Endothelial cell of umbilical vein (primary cell): ENCODE measurements around the gene EDEM1. TPM values are rescaled to one million over a fixed set of nuclear protein-coding genes. Genes with fewer than 3 reads are reported as not detected.

Experiments
- BruUV-seq: library from RNA; stranded (reverse); fragments of 400-500 nt; replicated peaks from 2 replicates; lab custom pipeline; 2021; lab: Mats Ljungman, UMichigan
- CTCF ChIA-PET: fragments of 300-600, 350-600 bp; sonication (Branson Sonifier 250); formaldehyde crosslinking; loops from one replicate; lab custom pipeline; 2021; ENCODE audit warnings: antibody characterized with exemption, inconsistent platforms; lab: Charles Lee
- POLR2A ChIA-PET: fragments of 300-600, 350-600 bp; sonication (Branson Sonifier 250); formaldehyde crosslinking; loops from one replicate; lab custom pipeline; 2021; ENCODE audit warnings: antibody characterized with exemption, inconsistent platforms; lab: Charles Lee
- DNase-seq: peaks from one replicate; pipeline ENCODE4 v3.0.0-alpha.2; 2011; ENCODE audit warnings: low read depth, low spot score
- FAIRE-seq: peaks from 2 replicates; lab custom pipeline; 2011; peaks lifted over from hg19 to GRCh38; lab: Jason Lieb, UNC
- H2AFZ ChIP-seq: 2 replicates; pipeline ENCODE4 v1.6.0; 2012; ENCODE audit warnings: low read depth, low read length, control low read depth, inconsistent platforms
- H3K27ac ChIP-seq: 2 replicates; pipeline ENCODE4 v1.5.1; 2011; ENCODE audit warnings: low read depth, mild to moderate bottlenecking, control low read depth, low read length, moderate library complexity; ENCODE audit not compliant: insufficient read depth
- H3K27me3 ChIP-seq, 2 experiments: 2 replicates each; pipeline versions ENCODE4 v1.6.0 to v1.6.1; 2011; ENCODE audit warnings: low read length in 2 of 2, mixed read lengths in 1 of 2; ENCODE audit not compliant: control insufficient read depth in 2 of 2, insufficient read depth in 2 of 2
- H3K36me3 ChIP-seq, 2 experiments: 2 replicates in 1 of 2; 3 replicates in 1 of 2; pipeline ENCODE4 v1.5.1; 2011; ENCODE audit warnings: low read length in 2 of 2, mild to moderate bottlenecking in 1 of 2, moderate library complexity in 1 of 2; ENCODE audit not compliant: control insufficient read depth in 2 of 2, insufficient read depth in 2 of 2; ENCODE audit errors: extremely low read depth in 1 of 2
- H3K4me1 ChIP-seq: 3 replicates; pipeline ENCODE4 v1.5.1; 2011; ENCODE audit warnings: mild to moderate bottlenecking, low read length; ENCODE audit not compliant: control insufficient read depth, insufficient read depth; ENCODE audit errors: extremely low read depth
- H3K4me2 ChIP-seq: 2 replicates; pipeline ENCODE4 v1.6.1; 2011; ENCODE audit warnings: low read length, control low read depth, mixed read lengths; ENCODE audit not compliant: insufficient read depth
- H3K4me3 ChIP-seq, 3 experiments: fragments of 200-600 bp in 1 of 3; sonication (generic), shearing (Covaris generic) in 1 of 3; replicated peaks in 1 of 3; 2 replicates each; pipeline ENCODE4 v1.5.1; 2011 to 2016; ENCODE audit warnings: control low read depth in 3 of 3, low read length in 3 of 3, mild to moderate bottlenecking in 2 of 3, inconsistent platforms in 1 of 3, low read depth in 1 of 3, moderate library complexity in 1 of 3; ENCODE audit not compliant: insufficient read depth in 1 of 3
- H3K79me2 ChIP-seq: 2 replicates; pipeline ENCODE4 v1.6.0; 2012; ENCODE audit warnings: low read length, inconsistent platforms; ENCODE audit not compliant: control insufficient read depth, insufficient read depth
- H3K9ac ChIP-seq: replicated peaks from 2 replicates; pipeline ENCODE3; 2011; ENCODE audit warnings: low read length, control low read depth; ENCODE audit not compliant: insufficient read depth; ENCODE audit errors: extremely low read depth
- H3K9me1 ChIP-seq: replicated peaks from 3 replicates; pipeline ENCODE4 v1.6.0; 2011; ENCODE audit warnings: mild to moderate bottlenecking, low read length; ENCODE audit not compliant: control insufficient read depth, insufficient read depth; ENCODE audit errors: extremely low read depth
- H3K9me3 ChIP-seq: replicated peaks from 2 replicates; pipeline ENCODE4 v1.5.1; 2012; ENCODE audit warnings: low read length, inconsistent platforms; ENCODE audit not compliant: control insufficient read depth, insufficient read depth
- H4K20me1 ChIP-seq: replicated peaks from 2 replicates; pipeline ENCODE3; 2011; ENCODE audit warnings: mild to moderate bottlenecking, low read length; ENCODE audit not compliant: control insufficient read depth, insufficient read depth; ENCODE audit errors: extremely low read depth
- FOS ChIP-seq: IDR thresholded peaks from 2 replicates; pipeline ENCODE4 v1.6.1; 2011; ENCODE audit warnings: mild to moderate bottlenecking, low read length, moderate library complexity, borderline replicate concordance; ENCODE audit not compliant: insufficient read depth
- GATA2 ChIP-seq: IDR thresholded peaks from 2 replicates; pipeline ENCODE4 v1.7.0; 2011; ENCODE audit warnings: low read depth, mild to moderate bottlenecking, moderate library complexity, mixed read lengths, low read length; ENCODE audit not compliant: insufficient read length, insufficient read depth
- MYC ChIP-seq: IDR thresholded peaks from one replicate; pipeline ENCODE4 v1.6.1; 2011; ENCODE audit warnings: mild to moderate bottlenecking, low read depth, low read length
- POLR2A ChIP-seq: IDR thresholded peaks from 2 replicates; pipeline ENCODE4 v1.6.1; 2012; ENCODE audit warnings: low read depth, mild to moderate bottlenecking, control low read depth, low read length
- dilution Hi-C: fragments of 300-500 bp; cut with MboI; formaldehyde crosslinking; loops from one replicate; pipeline ENCODE4 v1.15.0; 2019; ENCODE audit warnings: low sequenced_read_pairs; ENCODE audit not compliant: extremely low pct_ligation_motif_present
- intact Hi-C: fragments of 100-400 bp; cut with micrococcal nuclease; formaldehyde crosslinking; loops from one replicate; pipeline ENCODE4 v1.10.0; 2022
- polyA plus RNA-seq, 4 experiments: library from polyadenylated mRNA; depleted of rRNA in 3 of 4; stranded (reverse) in 3 of 4; unstranded in 1 of 4; fragments of >200 nt; gene quantifications; 2 replicates each; pipeline versions ENCODE4 v1.2.1 to v1.2.3, GENCODE V29; 2011 to 2012; ENCODE audit warnings: missing spikeins in 1 of 4
- total RNA-seq: library from RNA; stranded (reverse); gene quantifications from 2 replicates; pipeline ENCODE4 v1.2.3, GENCODE V29; 2021
- TF ChIP-seq, protein P1 (sequence below): IDR thresholded peaks from 2 replicates; pipeline ENCODE4 v1.6.1; 2011; ENCODE audit not compliant: insufficient read depth, insufficient read length
- TF ChIP-seq, protein P2 (sequence below), 2 donors: IDR thresholded peaks; 1 replicate in 1 of 2; 2 replicates in 1 of 2; pipeline ENCODE4 v1.5.1; 2011; ENCODE audit warnings: low read length in 2 of 2, mild to moderate bottlenecking in 2 of 2, moderate library complexity in 2 of 2, control low read depth in 1 of 2, inconsistent platforms in 1 of 2, low read depth in 1 of 2; ENCODE audit not compliant: insufficient read depth in 1 of 2; ENCODE audit errors: extremely low read depth in 1 of 2

Gene EDEM1
- total and polyA plus RNA-seq, 2 donors (not counting 3 experiments of a cell fraction or from before 2014, with no cell fraction given), result 19.4 to 61.1 TPM

DNA sequence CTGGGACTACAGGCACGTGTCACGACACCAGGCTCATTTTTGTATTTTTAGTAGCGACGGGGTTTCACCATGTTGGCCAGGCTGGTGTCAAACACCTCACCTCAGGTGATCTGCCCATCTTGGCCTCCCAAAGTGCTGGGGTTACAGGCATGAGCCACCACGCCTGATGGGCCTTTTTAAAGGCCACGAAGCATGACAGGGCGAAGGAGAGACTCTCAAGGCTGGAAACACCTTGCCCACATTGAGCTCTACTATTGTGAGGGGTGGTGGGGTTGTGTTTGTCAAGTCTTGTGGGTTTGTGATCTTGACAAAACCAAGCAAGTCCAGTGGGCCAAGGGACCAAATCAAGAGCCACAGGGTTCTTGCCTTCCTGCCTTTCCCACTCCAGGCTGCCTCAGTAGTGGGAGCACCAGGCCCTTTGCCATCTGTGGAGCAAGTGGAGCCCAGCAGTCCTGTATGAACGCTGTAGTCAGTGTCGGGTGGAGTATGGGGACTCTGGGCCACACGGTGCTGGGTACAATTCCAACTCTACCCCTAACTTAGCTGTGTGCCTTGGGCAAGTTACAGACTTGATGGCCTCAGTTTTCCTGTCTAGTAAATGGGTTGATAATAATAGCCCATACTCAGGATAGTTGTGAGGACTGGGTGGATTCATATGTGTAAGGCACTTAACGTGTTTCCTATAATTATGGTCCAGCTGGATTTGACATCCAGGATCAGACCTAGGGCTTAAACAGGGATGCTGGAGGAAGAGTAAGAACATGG, 33.3 kb downstream of the EDEM1 start:
- Histone ChIP-seq H3K27ac (no peak overlapping the region), H3K4me1 (no peaks in the 10 kb centered on the region), H4K20me1 (peaks cover 2% of the 10 kb centered on the region), H3K4me2 (no peak overlapping the region), H3K9me3 (no peaks in the 10 kb centered on the region), H3K36me3 (peaks cover 2 to 7% of the 10 kb centered on the region in 2 experiments), H3K9me1 (no peaks in the 10 kb centered on the region), H3K4me3 (no peak overlapping the region), H3K27me3 (no peaks in the 10 kb centered on the region), H2AFZ (no peak overlapping the region), H3K79me2 (no peaks in the 10 kb centered on the region), H3K9ac (no peak overlapping the region)
- ChIA-PET POLR2A (no interaction called here), CTCF (no interaction called here)
- no peak for DNase-seq
- TF ChIP-seq FOS (no peak), MYC (no peak), GATA2 (no peak)
- TF ChIP-seq, protein P1, sequence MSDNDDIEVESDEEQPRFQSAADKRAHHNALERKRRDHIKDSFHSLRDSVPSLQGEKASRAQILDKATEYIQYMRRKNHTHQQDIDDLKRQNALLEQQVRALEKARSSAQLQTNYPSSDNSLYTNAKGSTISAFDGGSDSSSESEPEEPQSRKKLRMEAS, result no peak
- intact Hi-C loops, result no loop called here
- BruUV-seq, result no TSS peak
- dilution Hi-C loops, result no loop called here
- no peak for FAIRE-seq

GRCh38 chr3:5221701-5222100, 34.2 kb downstream of the EDEM1 start:
- no peaks in the 10 kb centered on the region for H3K79me2 ChIP-seq
- CTCF ChIA-PET, result no interaction called here
- no peaks in the 10 kb centered on the region for H3K27me3 ChIP-seq
- H3K9me1 ChIP-seq, result no peaks in the 10 kb centered on the region
- H3K4me2 ChIP-seq, result no peak overlapping the region
- H3K4me3 ChIP-seq, result no peak overlapping the region
- peaks cover 0 to 6% of the 10 kb centered on the region in 2 experiments for H3K36me3 ChIP-seq
- peaks cover 2% of the 10 kb centered on the region for H4K20me1 ChIP-seq
- intact Hi-C loops (no loop called here), dilution Hi-C loops (no loop called here)
- no peak overlapping the region for H3K9ac ChIP-seq
- no peak overlapping the region for H3K27ac ChIP-seq
- no peak for FAIRE-seq
- H3K4me1 ChIP-seq, result no peaks in the 10 kb centered on the region
- no peaks in the 10 kb centered on the region for H3K9me3 ChIP-seq
- TF ChIP-seq, protein P2, sequence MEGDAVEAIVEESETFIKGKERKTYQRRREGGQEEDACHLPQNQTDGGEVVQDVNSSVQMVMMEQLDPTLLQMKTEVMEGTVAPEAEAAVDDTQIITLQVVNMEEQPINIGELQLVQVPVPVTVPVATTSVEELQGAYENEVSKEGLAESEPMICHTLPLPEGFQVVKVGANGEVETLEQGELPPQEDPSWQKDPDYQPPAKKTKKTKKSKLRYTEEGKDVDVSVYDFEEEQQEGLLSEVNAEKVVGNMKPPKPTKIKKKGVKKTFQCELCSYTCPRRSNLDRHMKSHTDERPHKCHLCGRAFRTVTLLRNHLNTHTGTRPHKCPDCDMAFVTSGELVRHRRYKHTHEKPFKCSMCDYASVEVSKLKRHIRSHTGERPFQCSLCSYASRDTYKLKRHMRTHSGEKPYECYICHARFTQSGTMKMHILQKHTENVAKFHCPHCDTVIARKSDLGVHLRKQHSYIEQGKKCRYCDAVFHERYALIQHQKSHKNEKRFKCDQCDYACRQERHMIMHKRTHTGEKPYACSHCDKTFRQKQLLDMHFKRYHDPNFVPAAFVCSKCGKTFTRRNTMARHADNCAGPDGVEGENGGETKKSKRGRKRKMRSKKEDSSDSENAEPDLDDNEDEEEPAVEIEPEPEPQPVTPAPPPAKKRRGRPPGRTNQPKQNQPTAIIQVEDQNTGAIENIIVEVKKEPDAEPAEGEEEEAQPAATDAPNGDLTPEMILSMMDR (IDR thresholded peaks at IDR 0.05; ENCODE audit: extremely low read depth in 1 of 2, insufficient read depth in 1 of 2, low read depth in 1 of 2, low read length in 2 of 2), result no peak
- TF ChIP-seq POLR2A, result no peak
- no peak for TF ChIP-seq MYC
- no peak for TF ChIP-seq FOS
- TF ChIP-seq, protein P1, result no peak
- no peak overlapping the region for H2AFZ ChIP-seq
- DNase-seq, result no peak
- no TSS peak for BruUV-seq
- POLR2A ChIA-PET, result no interaction called here
